Right atrium auricular region (tissue), 2 donors: ENCODE data around the gene SYT1. TPM values are rescaled to one million over a fixed set of nuclear protein-coding genes. Genes with fewer than 3 reads are reported as not detected.

Experiments used
- DNase-seq: peaks from one replicate; pipeline ENCODE4 v3.0.0-alpha.2; 2019; ENCODE audit warnings: low spot score
- H3K27ac ChIP-seq, 2 donors: fragments of 200-600 bp; sonication (generic); 1 replicate in 1 of 2; 2 replicates in 1 of 2; pipeline ENCODE4 v1.5.1; 2016 to 2019
- H3K27me3 ChIP-seq, 2 donors: fragments of 200-600 bp; sonication (generic); one replicate each; pipeline versions ENCODE4 v1.5.1 to v1.6.0; 2017 to 2019
- H3K36me3 ChIP-seq: fragments of 200-600 bp; sonication (generic); one replicate; pipeline ENCODE4 v1.5.1; 2016
- H3K4me1 ChIP-seq, 2 donors: fragments of 200-600 bp; sonication (generic); one replicate each; pipeline versions ENCODE4 v1.5.1 to v1.6.0; 2017 to 2019
- H3K4me3 ChIP-seq, 2 donors: fragments of 200-600 bp; sonication (generic); 1 replicate in 1 of 2; 2 replicates in 1 of 2; pipeline ENCODE4 v1.5.1; 2017 to 2019; ENCODE audit warnings: mild to moderate bottlenecking in 1 of 2, moderate library complexity in 1 of 2
- H3K9me3 ChIP-seq, 2 donors: fragments of 200-600 bp; sonication (generic); one replicate each; pipeline ENCODE4 v1.5.1; 2019
- total RNA-seq, 2 donors: library from RNA; depleted of rRNA; stranded (reverse); fragments of >200 nt; gene quantifications; one replicate each; pipeline ENCODE4 v1.1.0, GENCODE V29; 2016
- TF ChIP-seq, protein P1 (sequence below), 2 donors: fragments of 200-600 bp; sonication (generic); IDR thresholded peaks; one replicate each; pipeline ENCODE4 v1.5.1; 2019; ENCODE audit warnings: antibody characterized with exemption in 2 of 2

The SYT1 gene
- total RNA-seq, 2 donors from 2014 or later, result 0.16 TPM; not detected in 1

DNA sequence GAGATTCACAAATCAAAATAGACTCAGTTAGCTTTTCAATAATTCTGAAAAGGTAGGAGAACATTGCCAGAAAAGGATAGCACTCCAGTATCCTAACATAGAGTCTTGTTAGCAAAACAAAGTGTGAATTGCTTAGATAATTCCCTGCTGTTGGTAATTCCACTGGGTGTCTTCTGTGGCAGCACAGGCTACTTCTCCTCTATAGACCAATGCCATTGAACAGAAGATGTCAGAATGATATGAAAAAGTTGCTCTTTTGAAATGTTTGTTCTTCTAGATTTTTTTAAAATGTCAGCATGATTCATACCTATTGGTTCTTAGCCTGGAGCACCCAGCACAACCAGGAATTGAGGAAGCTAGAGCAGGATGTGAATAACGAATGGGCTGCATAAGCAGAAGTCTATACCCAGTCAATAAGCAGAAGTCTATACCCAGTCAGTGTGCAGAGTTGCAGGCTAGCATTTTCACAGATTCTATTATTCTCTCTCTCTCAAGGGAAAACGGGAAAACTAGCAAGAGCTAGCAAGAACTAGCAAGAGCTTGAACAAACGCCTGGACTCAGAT is 112.8 kb downstream of the SYT1 start:
- TF ChIP-seq, protein P1, sequence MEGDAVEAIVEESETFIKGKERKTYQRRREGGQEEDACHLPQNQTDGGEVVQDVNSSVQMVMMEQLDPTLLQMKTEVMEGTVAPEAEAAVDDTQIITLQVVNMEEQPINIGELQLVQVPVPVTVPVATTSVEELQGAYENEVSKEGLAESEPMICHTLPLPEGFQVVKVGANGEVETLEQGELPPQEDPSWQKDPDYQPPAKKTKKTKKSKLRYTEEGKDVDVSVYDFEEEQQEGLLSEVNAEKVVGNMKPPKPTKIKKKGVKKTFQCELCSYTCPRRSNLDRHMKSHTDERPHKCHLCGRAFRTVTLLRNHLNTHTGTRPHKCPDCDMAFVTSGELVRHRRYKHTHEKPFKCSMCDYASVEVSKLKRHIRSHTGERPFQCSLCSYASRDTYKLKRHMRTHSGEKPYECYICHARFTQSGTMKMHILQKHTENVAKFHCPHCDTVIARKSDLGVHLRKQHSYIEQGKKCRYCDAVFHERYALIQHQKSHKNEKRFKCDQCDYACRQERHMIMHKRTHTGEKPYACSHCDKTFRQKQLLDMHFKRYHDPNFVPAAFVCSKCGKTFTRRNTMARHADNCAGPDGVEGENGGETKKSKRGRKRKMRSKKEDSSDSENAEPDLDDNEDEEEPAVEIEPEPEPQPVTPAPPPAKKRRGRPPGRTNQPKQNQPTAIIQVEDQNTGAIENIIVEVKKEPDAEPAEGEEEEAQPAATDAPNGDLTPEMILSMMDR (IDR thresholded peaks at IDR 0.05), result no peak
- Histone ChIP-seq H3K36me3 (no peaks in the 10 kb centered on the region), H3K4me3 (no peak overlapping the region), H3K27me3 (no peaks in the 10 kb centered on the region), H3K9me3 (no peaks in the 10 kb centered on the region), H3K27ac (no peak overlapping the region), H3K4me1 (no peaks in the 10 kb centered on the region)
- DNase-seq, result no peak

DNA sequence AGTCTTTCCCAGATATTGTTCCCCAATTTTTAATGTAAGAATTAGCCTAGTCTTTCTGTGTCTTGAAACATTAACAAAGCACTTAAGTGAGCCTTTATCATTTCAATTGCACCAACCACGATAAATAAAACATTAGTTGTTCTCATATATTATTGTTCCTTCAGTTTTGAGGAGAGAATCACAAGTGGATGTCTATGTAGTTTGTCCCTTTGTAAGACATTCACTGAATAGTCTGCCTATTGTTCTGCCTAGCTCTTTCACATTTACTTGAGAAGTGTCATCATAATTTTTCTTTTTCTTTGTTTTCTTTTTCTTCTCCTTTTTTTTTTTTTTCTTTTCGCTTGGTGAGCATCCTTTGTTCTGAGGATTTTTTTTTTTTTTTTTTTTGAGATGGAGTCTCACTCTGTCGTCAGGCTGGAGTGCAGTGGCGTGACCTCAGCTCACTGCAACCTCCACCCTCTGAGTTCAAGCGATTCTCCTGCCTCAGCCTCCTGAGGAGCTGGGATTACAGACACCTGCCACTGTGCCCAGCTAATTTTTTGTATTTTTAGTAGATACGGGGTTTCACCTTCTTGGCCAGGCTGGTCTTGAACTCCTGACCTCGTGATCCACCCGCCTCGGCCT is 129.7 kb downstream of the SYT1 start:
- TF ChIP-seq, protein P1 (IDR thresholded peaks at IDR 0.05), result no peak
- H3K9me3 ChIP-seq, result no peaks in the 10 kb centered on the region
- no peak overlapping the region for H3K4me3 ChIP-seq
- DNase-seq, result no peak
- H3K4me1 ChIP-seq, result no peaks in the 10 kb centered on the region
- H3K36me3 ChIP-seq, result no peaks in the 10 kb centered on the region
- no peak overlapping the region for H3K27ac ChIP-seq
- no peaks in the 10 kb centered on the region for H3K27me3 ChIP-seq

DNA sequence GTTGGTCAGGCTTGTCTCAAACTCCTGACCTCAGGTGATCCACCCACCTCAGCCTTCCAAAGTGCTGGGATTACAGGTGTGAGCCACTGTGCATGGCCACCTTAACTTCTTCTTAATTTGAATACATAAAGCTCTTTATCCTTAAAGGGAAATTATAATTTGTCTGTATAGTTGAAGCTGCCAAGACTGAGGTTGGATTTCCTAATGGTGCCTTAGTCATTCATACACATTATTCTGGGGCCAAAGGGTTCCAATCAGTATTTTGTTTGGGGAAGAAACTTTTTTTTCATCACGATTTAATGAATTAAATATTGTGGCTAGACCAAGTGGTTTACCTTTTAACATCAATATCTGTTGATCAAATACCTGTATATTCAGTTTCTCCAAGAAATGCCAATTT is 135.9 kb downstream of the SYT1 start:
- Histone ChIP-seq H3K27me3 (no peaks in the 10 kb centered on the region), H3K4me3 (no peak overlapping the region), H3K36me3 (no peaks in the 10 kb centered on the region), H3K4me1 (no peaks in the 10 kb centered on the region), H3K9me3 (no peaks in the 10 kb centered on the region), H3K27ac (no peak overlapping the region)
- no peak for DNase-seq
- TF ChIP-seq, protein P1 (IDR thresholded peaks at IDR 0.05), result no peak

DNA sequence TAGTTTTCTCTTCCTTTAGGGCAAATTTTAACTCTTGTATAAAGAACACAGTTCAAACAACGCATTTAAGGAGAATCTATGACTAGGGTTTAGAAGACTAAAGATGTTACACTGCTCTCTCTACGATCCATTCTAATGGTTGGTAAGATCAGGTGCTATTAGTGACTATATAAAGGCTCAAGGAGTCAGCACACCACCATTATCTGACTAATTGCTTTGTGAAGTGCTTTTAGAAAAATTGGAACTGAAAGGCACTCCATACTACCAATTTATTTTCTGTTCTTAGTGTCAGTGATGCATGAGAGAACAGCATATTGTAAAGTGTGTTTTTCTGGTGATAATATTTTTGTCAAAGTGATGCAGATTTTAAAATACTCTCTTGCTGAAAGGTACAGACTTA is 136.8 kb downstream of the SYT1 start:
- H3K4me1 ChIP-seq, result no peaks in the 10 kb centered on the region
- H3K9me3 ChIP-seq, result no peaks in the 10 kb centered on the region
- no peak overlapping the region for H3K27ac ChIP-seq
- no peaks in the 10 kb centered on the region for H3K36me3 ChIP-seq
- TF ChIP-seq, protein P1 (IDR thresholded peaks at IDR 0.05), result no peak
- DNase-seq, result no peak
- H3K4me3 ChIP-seq, result no peak overlapping the region
- no peaks in the 10 kb centered on the region for H3K27me3 ChIP-seq

DNA sequence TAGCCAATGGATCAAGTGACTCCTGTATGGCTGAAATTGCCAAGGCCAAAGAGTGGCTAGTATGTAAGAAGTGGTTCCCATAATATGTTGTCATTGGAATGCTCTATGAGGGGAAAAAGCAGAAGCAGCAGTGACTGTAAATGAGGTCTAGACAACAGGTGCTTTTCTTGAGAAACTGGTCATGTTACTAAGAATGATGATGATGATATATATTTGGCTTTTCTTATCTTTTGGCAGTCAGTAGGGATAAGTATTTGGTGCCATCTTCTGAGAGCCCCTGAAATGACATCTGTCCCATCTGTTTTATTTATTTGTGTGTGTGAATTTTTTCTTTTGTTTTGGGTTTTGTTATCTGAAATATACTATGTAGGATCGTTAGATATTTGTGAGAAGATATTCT is 141.7 kb downstream of the SYT1 start:
- no peak overlapping the region for H3K4me3 ChIP-seq
- no peaks in the 10 kb centered on the region for H3K36me3 ChIP-seq
- H3K27me3 ChIP-seq, result no peaks in the 10 kb centered on the region
- H3K4me1 ChIP-seq, result no peaks in the 10 kb centered on the region
- H3K27ac ChIP-seq, result no peak overlapping the region
- no peak for DNase-seq
- H3K9me3 ChIP-seq, result no peaks in the 10 kb centered on the region
- TF ChIP-seq, protein P1 (IDR thresholded peaks at IDR 0.05), result no peak

DNA sequence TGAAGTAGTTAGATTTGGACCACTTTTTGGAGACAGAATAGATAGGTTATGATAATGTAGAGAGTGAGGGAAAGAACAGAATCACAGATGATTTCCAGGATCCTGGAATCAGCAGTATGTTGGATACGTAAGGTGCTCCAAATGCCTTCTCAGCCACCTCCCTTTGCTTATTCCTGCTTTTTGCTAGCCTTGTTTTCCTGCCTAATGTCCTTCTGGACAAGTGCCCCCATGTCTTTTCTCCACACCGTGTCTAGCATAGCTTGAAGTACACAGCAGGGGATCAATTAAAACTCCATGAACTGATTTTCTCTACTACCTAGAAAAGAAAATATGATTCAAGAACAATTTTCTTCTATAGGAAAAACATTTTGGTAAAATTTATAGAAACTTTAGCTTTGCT is 144.0 kb downstream of the SYT1 start:
- Histone ChIP-seq H3K4me1 (no peaks in the 10 kb centered on the region), H3K36me3 (no peaks in the 10 kb centered on the region), H3K27me3 (no peaks in the 10 kb centered on the region), H3K9me3 (no peaks in the 10 kb centered on the region), H3K27ac (no peak overlapping the region), H3K4me3 (no peak overlapping the region)
- TF ChIP-seq, protein P1 (IDR thresholded peaks at IDR 0.05), result no peak
- no peak for DNase-seq
